CD4-positive, alpha-beta T cell treated with Interleukin-17A for 4 hours (primary cell): ENCODE measurements around the gene PCDHB16.

ENCODE experiments used
- DNase-seq: peaks from one replicate; pipeline ENCODE4 v3.0.0-alpha.2; 2020; ENCODE audit warnings: mixed read lengths

Gene PCDHB16

GRCh38 chr5:141234109-141234667 lies 52.0 kb downstream of the PCDHB16 start:
- no peak for DNase-seq
